Activated CD8-positive, alpha-beta memory T cell treated with anti-CD3 and anti-CD28 coated beads for 48 hours (primary cell): ENCODE measurements around the gene HOXD9.

Experiments used
- DNase-seq, 3 experiments: peaks; one replicate each; pipeline ENCODE4 v3.0.0-alpha.2; 2020; ENCODE audit warnings: low read depth in 2 of 3, low spot score in 2 of 3

Gene HOXD9

GRCh38 chr2:176122683-176123410, at the start of gene HOXD9:
HOXD9 (plus strand) TSS chr2:176122719; CDS start chr2:176122769, 50 bp downstream.
- no peak for DNase-seq

GRCh38 chr2:176072951-176073904, 49.3 kb upstream of the HOXD9 start:
- no peak for DNase-seq

GRCh38 chr2:176074919-176075425, 47.5 kb upstream of the HOXD9 start:
- no peak for DNase-seq

DNA sequence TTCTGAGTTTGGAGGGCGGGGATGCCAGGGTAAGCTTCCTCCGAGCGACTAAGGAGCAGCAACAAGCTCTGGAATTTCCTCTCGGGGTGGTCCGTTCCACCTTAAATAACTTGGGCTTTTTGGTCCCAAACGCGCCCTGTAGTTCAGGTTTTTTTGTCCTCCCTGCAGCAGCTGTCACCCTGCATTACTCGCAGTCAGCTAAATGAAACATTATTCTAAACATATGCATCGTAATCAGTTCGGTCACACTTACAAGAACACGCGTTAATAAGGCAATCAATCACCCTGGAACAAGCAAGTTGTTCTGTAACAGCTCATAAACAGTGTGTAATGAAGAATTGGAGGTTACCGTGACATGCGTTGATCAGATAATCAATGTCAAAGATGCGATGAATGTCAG, 47.0 kb upstream of the HOXD9 start:
- DNase-seq, result no peak

DNA sequence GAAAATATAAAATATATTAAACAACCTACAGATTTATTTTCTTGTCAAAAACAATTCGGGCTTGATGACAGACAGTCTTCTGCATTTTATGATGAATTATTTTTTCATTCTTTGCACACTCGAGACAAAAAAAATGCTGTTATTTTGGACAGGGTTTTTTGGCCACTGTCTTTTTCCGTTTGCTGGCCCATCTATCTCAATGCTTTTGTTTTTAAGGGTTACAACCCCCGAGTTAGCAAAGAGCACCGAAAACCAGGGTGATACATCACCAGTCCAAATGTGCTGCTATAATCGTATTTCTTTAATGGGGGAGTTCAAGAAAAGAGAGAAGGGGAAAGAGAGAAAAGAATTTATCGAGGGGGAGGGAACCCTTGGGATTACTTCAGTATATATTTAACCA, 46.5 kb upstream of the HOXD9 start:
- DNase-seq, result no peak

- no peak for DNase-seq
Measured at GRCh38 chr2:176076796-176077195, 45.7 kb upstream of the HOXD9 start.

- DNase-seq, result no peak
Measured at GRCh38 chr2:176078541-176079284, 43.8 kb upstream of the HOXD9 start.

DNA sequence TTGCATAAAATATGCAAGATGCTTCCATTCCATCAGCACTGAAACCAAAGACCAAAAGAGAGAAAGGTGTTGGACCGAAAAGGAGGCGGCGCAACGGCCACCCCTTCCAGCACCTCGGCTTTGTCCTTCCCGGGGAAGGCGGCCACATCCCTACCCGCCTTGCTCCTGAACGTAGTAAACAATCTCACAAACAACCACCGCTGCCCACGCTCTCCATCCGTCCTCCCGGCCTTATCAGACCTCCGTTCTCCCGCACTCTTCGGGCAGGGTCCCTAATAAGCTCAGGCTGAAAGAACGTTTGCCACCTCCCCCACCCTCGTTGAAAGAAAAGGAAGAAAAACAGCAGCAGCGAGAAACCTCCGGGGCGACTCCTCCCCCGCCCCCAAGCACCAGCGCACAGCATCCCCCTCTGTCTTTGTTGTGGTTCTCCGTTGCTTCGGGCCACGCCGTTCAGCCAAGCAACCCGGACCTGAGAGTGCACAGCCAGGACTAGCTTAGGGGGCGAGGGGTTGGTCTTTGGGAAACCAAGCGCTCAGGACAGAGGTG, 43.2 kb upstream of the HOXD9 start:
- DNase-seq, result no peak

DNA sequence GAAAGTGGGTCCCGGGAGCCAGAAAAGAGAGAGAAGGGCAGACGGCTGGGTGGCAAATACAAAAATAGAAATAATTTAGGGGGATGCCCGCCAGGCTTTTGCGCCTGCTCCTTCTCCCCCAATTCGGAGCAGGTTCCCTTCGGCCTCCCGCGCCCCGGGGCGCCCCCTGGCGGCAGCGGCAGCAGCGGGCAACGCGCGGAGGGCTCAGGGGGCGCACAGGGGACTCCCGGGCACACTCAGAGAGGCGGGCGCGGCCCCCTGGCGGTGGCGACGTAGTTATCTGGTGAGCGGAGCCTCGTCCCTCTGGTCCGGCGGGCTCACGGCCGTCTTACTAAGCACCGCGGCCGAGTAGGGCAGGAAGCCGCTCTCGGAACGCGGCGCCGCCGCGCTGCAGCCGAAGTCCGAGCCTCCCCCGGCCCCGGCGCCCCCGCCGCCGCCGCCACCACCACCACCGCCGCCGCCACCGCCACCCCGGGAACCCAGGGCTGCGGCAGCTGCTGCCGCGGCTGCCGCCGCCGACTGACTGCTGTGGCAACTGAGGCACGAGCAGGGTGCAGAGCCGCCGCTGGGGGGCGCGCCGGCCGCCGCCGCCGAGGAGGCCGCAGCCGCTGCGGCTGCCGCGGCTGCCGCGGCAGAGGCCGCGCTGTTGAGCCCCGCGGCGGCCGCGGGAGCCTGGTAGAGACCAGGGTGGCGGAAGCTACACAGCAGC, 42.5 kb upstream of the HOXD9 start:
- DNase-seq, result no peak

- no peak for DNase-seq
Measured at GRCh38 chr2:176080540-176081375, 41.8 kb upstream of the HOXD9 start.

- DNase-seq, result no peak
Measured at GRCh38 chr2:176081376-176081836, 41.1 kb upstream of the HOXD9 start.

DNA sequence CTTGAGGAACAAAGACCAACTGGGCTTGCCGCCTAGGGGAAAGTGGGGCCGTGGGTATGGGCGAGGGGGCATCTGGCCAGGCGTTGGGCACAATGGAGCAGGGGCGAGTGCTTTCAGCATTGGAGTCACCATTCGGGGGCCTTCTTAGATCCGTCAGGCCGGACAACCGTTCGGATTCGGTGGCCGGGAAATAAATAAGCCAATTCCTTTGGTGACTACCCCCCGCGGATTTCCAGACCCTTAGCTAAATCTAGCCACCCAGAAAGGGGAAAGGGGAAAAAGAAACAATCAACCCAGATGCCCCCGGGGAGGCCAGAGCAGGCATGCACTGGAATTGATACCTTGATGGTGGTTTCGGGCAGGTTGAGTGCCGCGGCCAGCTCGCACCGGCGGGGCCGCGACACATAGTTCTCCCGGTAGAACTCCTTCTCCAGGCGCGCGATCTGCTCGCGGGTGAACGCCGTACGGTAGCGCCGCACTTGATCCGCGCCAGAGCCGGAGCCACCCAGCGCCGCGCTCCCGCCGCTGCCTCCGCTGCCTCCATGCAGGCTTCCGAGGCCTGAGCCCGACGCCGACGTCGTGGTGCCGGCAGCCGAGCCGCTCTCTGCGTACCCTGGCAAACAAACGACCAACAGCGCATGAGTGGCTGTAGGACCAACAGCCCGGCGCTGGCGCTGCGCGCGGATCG, 40.5 kb upstream of the HOXD9 start:
- no peak for DNase-seq

DNA sequence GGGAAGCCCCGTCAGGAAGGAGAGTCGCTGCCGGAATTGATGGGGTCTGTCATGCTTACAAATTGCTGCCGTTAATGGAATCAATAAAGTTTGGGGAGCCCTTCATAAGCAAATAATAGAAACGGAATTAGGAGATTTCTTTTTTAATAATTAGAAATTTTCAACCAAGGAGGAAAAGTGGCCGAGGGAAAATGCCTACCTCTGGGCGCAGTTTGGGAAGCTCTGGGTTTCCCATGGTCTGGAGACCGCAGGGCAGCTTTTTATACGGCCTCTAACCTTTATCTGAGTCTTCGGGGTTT, 40.0 kb upstream of the HOXD9 start:
- DNase-seq, result no peak

DNA sequence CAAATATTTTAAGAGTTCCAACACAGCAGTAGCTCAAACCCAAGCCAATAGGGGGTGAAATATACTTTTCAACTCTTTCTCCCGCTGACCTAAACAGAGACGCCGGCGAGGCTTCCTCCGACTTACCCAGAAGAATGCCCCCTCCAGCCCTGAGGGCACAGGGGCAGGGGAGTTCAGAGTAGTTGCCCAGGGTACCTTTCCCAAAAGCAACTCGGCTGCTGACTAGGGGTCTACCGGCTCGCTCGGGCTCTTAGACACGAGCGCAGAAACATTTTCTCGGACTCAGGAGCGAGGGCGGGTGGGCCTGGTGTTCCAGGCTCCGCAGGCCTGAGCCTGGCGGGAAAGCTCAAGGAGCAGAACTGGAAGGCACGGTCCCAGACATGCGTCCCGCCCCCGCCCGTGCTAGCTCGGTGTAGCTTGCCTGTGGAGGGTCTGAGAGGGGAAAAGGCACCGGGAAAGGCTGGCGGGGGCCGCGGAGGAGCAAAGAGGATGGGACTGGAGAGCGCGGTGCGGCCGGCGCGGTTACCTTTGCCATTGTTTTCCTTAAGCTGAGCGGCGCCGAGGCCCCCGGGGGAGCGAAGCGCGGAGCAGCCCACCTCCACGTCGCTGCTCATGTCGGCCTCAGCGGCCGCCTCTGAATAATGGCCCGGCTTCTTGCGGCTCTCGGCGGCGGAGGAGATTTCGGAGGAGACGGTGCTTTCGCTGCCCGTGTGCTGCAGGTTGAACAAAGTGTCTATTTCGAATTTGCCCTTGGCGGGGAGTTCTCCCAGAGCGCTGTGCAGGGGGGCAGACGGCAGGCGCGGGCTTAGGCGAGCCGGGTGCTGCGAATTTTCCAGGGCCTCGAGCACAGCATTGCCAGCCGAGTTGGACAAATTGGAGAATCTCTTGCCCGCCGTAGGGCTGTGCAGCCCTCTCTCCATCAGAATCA, 39.4 kb upstream of the HOXD9 start:
- no peak for DNase-seq

GRCh38 chr2:176083796-176084261, 38.7 kb upstream of the HOXD9 start, which contains the start of gene EVX2:
EVX2 (minus strand) TSS chr2:176083962; CDS start chr2:176083776, 186 bp downstream.
- DNase-seq, result no peak

DNA sequence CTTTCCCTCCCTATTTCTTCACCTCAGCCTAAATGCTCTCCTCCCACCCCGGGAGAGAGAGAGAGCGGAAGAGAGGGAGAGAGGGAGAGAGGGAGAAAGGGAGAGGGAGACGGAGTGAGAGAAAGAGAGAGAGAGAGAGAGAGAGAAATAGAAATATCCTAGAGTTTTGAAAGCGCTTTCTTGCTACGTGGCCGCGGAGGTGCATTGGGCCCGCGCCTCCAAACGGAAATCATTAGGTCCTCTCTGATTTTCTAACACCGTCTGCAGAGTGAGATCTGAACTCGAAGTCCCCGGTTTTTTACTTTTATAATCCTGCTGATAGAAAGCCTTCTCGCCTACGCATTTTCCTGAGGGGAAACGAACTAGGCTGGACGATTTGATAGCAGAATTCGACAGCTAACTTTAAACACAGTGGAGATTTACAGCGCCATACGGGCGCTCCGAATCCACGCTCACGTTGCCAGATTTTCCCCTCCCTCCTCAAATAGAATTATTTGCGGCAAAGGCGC, 37.9 kb upstream of the HOXD9 start:
- DNase-seq, result no peak

DNA sequence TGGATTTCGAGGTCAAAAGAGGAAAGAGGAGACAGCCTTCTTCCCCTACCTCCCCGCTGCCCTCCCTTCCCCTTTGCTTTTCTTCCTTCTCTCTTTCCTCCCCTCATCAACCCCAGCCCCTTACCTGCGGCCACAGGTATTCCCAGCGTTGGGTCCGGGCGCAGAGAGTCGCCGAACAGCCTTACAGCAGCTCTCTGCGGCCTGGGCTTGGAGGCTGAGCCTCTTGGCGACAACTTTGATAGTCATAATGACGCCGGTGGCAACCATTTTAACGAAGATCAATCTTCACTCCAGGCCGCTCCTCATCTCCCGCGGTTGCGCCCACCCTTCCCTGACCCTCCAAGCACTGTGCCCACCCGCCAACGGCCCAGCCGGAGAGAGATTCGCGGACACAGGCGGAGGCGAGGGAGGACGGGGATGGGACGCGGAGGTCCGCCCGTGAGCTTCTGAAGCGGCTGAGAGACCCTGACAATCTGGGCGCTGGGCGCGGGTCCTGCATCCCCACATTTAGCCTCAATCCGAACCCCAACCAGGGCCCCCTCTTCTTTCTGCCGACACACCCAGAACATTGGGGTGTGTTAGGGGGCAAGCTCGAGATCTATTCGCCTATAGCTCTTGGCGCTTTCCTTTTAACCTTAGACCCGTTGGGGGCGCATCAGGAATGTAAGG, 37.3 kb upstream of the HOXD9 start:
- no peak for DNase-seq
